Mucosa of descending colon (tissue), 3 donors: Measurements from ENCODE around the gene TCF4. TPM values are rescaled to one million over a fixed set of nuclear protein-coding genes. Genes with fewer than 3 reads are reported as not detected.
A peak's percentile ranks its signal among the peaks of the same experiment; 100 is the strongest.

Experiments
- ATAC-seq: fragments of 200-7000 bp; cut with Tn5 transposase; one replicate; pipeline ENCODE4 v1.9.1; 2020; ENCODE audit warnings: mild to moderate bottlenecking, moderate library complexity
- DNase-seq, 3 donors: peaks; one replicate each; pipeline ENCODE4 v3.0.0-alpha.2; 2020
- H3K36me3 ChIP-seq: fragments of 200-600 bp; one replicate; pipeline ENCODE4 v1.8.0; 2021; ENCODE audit warnings: low read depth, mild to moderate bottlenecking
- H3K4me1 ChIP-seq: fragments of 200-600 bp; one replicate; pipeline ENCODE4 v1.8.0; 2021; ENCODE audit warnings: low read depth, mild to moderate bottlenecking
- H3K4me3 ChIP-seq: fragments of 200-600 bp; one replicate; pipeline ENCODE4 v1.8.0; 2021; ENCODE audit warnings: mild to moderate bottlenecking
- H3K9me3 ChIP-seq: fragments of 200-600 bp; one replicate; pipeline ENCODE4 v1.8.0; 2021; ENCODE audit warnings: mild to moderate bottlenecking
- CTCF ChIP-seq: fragments of 200-600 bp; IDR thresholded peaks from one replicate; pipeline ENCODE4 v1.8.0; 2022; ENCODE audit warnings: antibody characterized with exemption, mild to moderate bottlenecking
- intact Hi-C, 2 donors: fragments of 100-400 bp; cut with DNase I in 1 of 2; cut with micrococcal nuclease in 1 of 2; formaldehyde crosslinking; loops; one replicate each; pipeline versions ENCODE4 v1.11.0 to v1.11.1; 2022; cut with DNase I, micrococcal nuclease
- total RNA-seq, 3 donors: library from RNA; stranded (reverse); fragmentation: NEBNext Ultra II Directional in 2 of 3; extraction: Animal tissue kit (Norgen Biotek cat#: 25700) in 2 of 3; gene quantifications; one replicate each; pipeline versions ENCODE4 v1.2.1 to v1.2.4, GENCODE V29; 2021 to 2023
- donor health status: DM: no; HTN: no; CAD: no; lungs with moderate emphysema.
- donor health status: DM: no; HTN: no; CAD: no.
- donor health status: DM: no; HTN: yes; CAD: no.

TCF4 gene
- total RNA-seq, 3 donors from 2014 or later, result 20.7 to 88.2 (median 24.6) TPM

GRCh38 chr18:55268151-55268601, 319.8 kb downstream of the TCF4 start:
- H3K36me3 ChIP-seq, result no peaks in the 10 kb centered on the region
- DNase-seq (no peak), ATAC-seq (peak; percentile 55)
- H3K9me3 ChIP-seq, result no peaks in the 10 kb centered on the region
- no peak overlapping the region for H3K4me3 ChIP-seq
- intact Hi-C loops, result no loop called here
- H3K4me1 ChIP-seq, result no peaks in the 10 kb centered on the region
- TF ChIP-seq CTCF, result no peak

- no peak for TF ChIP-seq CTCF
- H3K4me1 ChIP-seq, result no peaks in the 10 kb centered on the region
- H3K36me3 ChIP-seq, result no peaks in the 10 kb centered on the region
- intact Hi-C loops, result no loop called here
- no peaks in the 10 kb centered on the region for H3K9me3 ChIP-seq
- no peak for DNase-seq
- ATAC-seq, result no peak
- H3K4me3 ChIP-seq, result no peak overlapping the region
These were observed 321.0 kb downstream of the TCF4 start for GRCh38 chr18:55266981-55267380.

GRCh38 chr18:55265984-55266383, 322.0 kb downstream of the TCF4 start:
- Histone ChIP-seq H3K4me1 (no peaks in the 10 kb centered on the region), H3K9me3 (no peaks in the 10 kb centered on the region), H3K36me3 (no peaks in the 10 kb centered on the region), H3K4me3 (no peak overlapping the region)
- ATAC-seq (peak; percentile 37), DNase-seq (no peak)
- intact Hi-C loops, result no loop called here
- no peak for TF ChIP-seq CTCF

- no peak overlapping the region for H3K4me3 ChIP-seq
- TF ChIP-seq CTCF, result no peak
- no peak for DNase-seq
- H3K4me1 ChIP-seq, result no peaks in the 10 kb centered on the region
- no peak for ATAC-seq
- H3K9me3 ChIP-seq, result no peaks in the 10 kb centered on the region
- intact Hi-C loops, result no loop called here
- no peaks in the 10 kb centered on the region for H3K36me3 ChIP-seq
These were observed 322.8 kb downstream of the TCF4 start for GRCh38 chr18:55265130-55265675.

- Histone ChIP-seq H3K4me3 (no peak overlapping the region), H3K36me3 (no peaks in the 10 kb centered on the region), H3K9me3 (no peaks in the 10 kb centered on the region), H3K4me1 (no peaks in the 10 kb centered on the region)
- DNase-seq (no peak), ATAC-seq (no peak)
- TF ChIP-seq CTCF, result no peak
- intact Hi-C loops, result no loop called here
These were observed 323.9 kb downstream of the TCF4 start for GRCh38 chr18:55264108-55264507.
